WERI-Rb-1 (cell line): ENCODE measurements around the gene RTF1.
A peak's percentile ranks its signal among the peaks of the same experiment; 100 is the strongest.

ENCODE experiments used
- DNase-seq: peaks from one replicate; pipeline ENCODE4 v3.0.0-alpha.2; 2020
- H3K27ac ChIP-seq: fragments of 250-450 bp; sonication (Bioruptor Pico); 2 replicates; pipeline ENCODE4 v1.5.1; 2020; ENCODE audit warnings: mild to moderate bottlenecking, moderate library complexity
- H3K27me3 ChIP-seq: fragments of 250-450 bp; sonication (Bioruptor Pico); 2 replicates; pipeline ENCODE4 v1.5.1; 2021; ENCODE audit warnings: mild to moderate bottlenecking, low read depth, moderate library complexity; ENCODE audit not compliant: insufficient read depth, severe bottlenecking
- H3K36me3 ChIP-seq: fragments of 250-450 bp; sonication (Bioruptor Pico); 2 replicates; pipeline ENCODE4 v1.5.1; 2020; ENCODE audit warnings: mild to moderate bottlenecking, moderate library complexity
- H3K4me3 ChIP-seq: 2 replicates; pipeline ENCODE4 v1.5.1; 2011; ENCODE audit warnings: low read depth, mild to moderate bottlenecking, control low read depth, low read length
- H3K9me3 ChIP-seq: fragments of 250-450 bp; sonication (Bioruptor Pico); 2 replicates; pipeline ENCODE4 v1.5.1; 2021; ENCODE audit warnings: mild to moderate bottlenecking, moderate library complexity; ENCODE audit not compliant: severe bottlenecking
- CTCF ChIP-seq: IDR thresholded peaks from 2 replicates; pipeline ENCODE4 v1.5.1; 2011; ENCODE audit warnings: low read depth, mild to moderate bottlenecking, control low read depth, inconsistent platforms, low read length

Gene RTF1

GRCh38 chr15:41487381-41487780 lies 70.5 kb downstream of the RTF1 start:
- Histone ChIP-seq H3K27me3 (no peaks in the 10 kb centered on the region), H3K4me3 (no peak overlapping the region), H3K9me3 (no peaks in the 10 kb centered on the region), H3K36me3 (peaks cover 6% of the 10 kb centered on the region; the same call in 1 of the 2 replicates), H3K27ac (no peak overlapping the region)
- no peak for DNase-seq
- no peak for TF ChIP-seq CTCF

GRCh38 chr15:41487802-41488201 lies 70.9 kb downstream of the RTF1 start:
- DNase-seq = no peak
- Histone ChIP-seq H3K9me3 (no peaks in the 10 kb centered on the region), H3K27ac (no peak overlapping the region), H3K4me3 (no peak overlapping the region), H3K36me3 (peaks cover 2% of the 10 kb centered on the region; the same call in 1 of the 2 replicates), H3K27me3 (no peaks in the 10 kb centered on the region)
- TF ChIP-seq CTCF = no peak

GRCh38 chr15:41489641-41490040 lies 72.7 kb downstream of the RTF1 start:
- DNase-seq = no peak
- Histone ChIP-seq H3K9me3 (no peaks in the 10 kb centered on the region), H3K36me3 (no peaks in the 10 kb centered on the region), H3K4me3 (no peak overlapping the region), H3K27me3 (no peaks in the 10 kb centered on the region), H3K27ac (no peak overlapping the region)
- TF ChIP-seq CTCF = no peak

- Histone ChIP-seq H3K9me3 (no peaks in the 10 kb centered on the region), H3K4me3 (no peak overlapping the region), H3K27me3 (no peaks in the 10 kb centered on the region), H3K27ac (no peak overlapping the region), H3K36me3 (no peaks in the 10 kb centered on the region)
- no peak for DNase-seq
- TF ChIP-seq CTCF = no peak
These were observed 73.5 kb downstream of the RTF1 start for GRCh38 chr15:41490355-41490754.

- no peaks in the 10 kb centered on the region for H3K36me3 ChIP-seq
- H3K9me3 ChIP-seq = no peaks in the 10 kb centered on the region
- H3K4me3 ChIP-seq = no peak overlapping the region
- H3K27me3 ChIP-seq = no peaks in the 10 kb centered on the region
- H3K27ac ChIP-seq = no peak overlapping the region
- no peak for TF ChIP-seq CTCF
- DNase-seq = no peak
These were observed 75.0 kb downstream of the RTF1 start for GRCh38 chr15:41491889-41492288.

GRCh38 chr15:41492597-41493204 lies 75.8 kb downstream of the RTF1 start:
- TF ChIP-seq CTCF = no peak
- no peaks in the 10 kb centered on the region for H3K36me3 ChIP-seq
- peak overlapping the region; percentile 85 for H3K27ac ChIP-seq
- DNase-seq = peak; percentile 25
- no peaks in the 10 kb centered on the region for H3K27me3 ChIP-seq
- H3K4me3 ChIP-seq = peak overlapping the region; percentile 70
- no peaks in the 10 kb centered on the region for H3K9me3 ChIP-seq
